Measurements from ENCODE around the gene MCF2L2. TPM values are rescaled to one million over a fixed set of nuclear protein-coding genes. Genes with fewer than 3 reads are reported as not detected.

The MCF2L2 gene
- polyA plus RNA-seq, 1 donor from 2014 or later = 9.3 TPM

DNA sequence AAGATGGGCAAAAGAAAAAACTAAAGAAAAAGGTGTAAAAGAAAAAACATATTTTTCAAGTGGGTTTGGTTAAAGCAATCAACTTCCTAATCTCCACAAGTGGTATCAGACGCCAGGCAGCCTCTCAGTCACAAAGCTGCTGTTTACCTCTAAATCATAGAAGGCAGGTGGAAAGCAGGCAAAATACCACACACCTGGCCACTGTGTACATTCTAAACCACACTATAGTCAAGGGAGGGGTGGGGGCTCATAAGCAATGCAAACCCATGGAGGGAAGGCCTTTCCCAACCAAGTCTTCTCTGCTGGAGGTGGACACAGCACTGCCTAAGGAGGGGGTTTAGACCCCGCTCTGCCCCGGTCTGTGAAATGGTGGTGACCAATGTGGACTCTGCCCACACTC, 50.4 kb downstream of the MCF2L2 start:
- Histone ChIP-seq H3K4me2 (ENCODE audit: low read length) (no peak overlapping the region), H3K27me3 (ENCODE audit: insufficient read depth, low read depth, low read length) (no peaks in the 10 kb centered on the region), H3F3A (ENCODE audit: insufficient read depth, low read length, poor library complexity, severe bottlenecking) (no peaks in the 10 kb centered on the region), H4K20me1 (ENCODE audit: insufficient read depth) (no peaks in the 10 kb centered on the region), H3K36me3 (ENCODE audit: insufficient read depth, low read length) (no peaks in the 10 kb centered on the region), H3K79me2 (replicated peaks; ENCODE audit: insufficient read depth, low read length) (no peaks in the 10 kb centered on the region), H3K9me3 (ENCODE audit: low read length) (no peaks in the 10 kb centered on the region), H3K27ac (ENCODE audit: low read length) (no peak overlapping the region), H3K9ac (ENCODE audit: low read length) (no peak overlapping the region), H3K4me3 (ENCODE audit: low read length) (no peak overlapping the region), H3K9me2 (ENCODE audit: insufficient read depth, low read length) (no peaks in the 10 kb centered on the region), H2AFZ (ENCODE audit: low read depth, low read length) (no peak overlapping the region)
- TF ChIP-seq EZH2 (IDR thresholded peaks at IDR 0.05; ENCODE audit: borderline replicate concordance, insufficient read depth, low read length, poor library complexity, severe bottlenecking) (no peak), SMC3 (conservative IDR thresholded peaks at IDR 0.05; ENCODE audit: poor library complexity) (no peak), RAD21 (conservative IDR thresholded peaks at IDR 0.05) (no peak), EP300 (conservative IDR thresholded peaks at IDR 0.05; ENCODE audit: poor library complexity, severe bottlenecking) (no peak)
- TF ChIP-seq, protein P1, sequence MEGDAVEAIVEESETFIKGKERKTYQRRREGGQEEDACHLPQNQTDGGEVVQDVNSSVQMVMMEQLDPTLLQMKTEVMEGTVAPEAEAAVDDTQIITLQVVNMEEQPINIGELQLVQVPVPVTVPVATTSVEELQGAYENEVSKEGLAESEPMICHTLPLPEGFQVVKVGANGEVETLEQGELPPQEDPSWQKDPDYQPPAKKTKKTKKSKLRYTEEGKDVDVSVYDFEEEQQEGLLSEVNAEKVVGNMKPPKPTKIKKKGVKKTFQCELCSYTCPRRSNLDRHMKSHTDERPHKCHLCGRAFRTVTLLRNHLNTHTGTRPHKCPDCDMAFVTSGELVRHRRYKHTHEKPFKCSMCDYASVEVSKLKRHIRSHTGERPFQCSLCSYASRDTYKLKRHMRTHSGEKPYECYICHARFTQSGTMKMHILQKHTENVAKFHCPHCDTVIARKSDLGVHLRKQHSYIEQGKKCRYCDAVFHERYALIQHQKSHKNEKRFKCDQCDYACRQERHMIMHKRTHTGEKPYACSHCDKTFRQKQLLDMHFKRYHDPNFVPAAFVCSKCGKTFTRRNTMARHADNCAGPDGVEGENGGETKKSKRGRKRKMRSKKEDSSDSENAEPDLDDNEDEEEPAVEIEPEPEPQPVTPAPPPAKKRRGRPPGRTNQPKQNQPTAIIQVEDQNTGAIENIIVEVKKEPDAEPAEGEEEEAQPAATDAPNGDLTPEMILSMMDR (IDR thresholded peaks at IDR 0.05; ENCODE audit: poor library complexity, severe bottlenecking) = no peak
- TF ChIP-seq, protein P2, sequence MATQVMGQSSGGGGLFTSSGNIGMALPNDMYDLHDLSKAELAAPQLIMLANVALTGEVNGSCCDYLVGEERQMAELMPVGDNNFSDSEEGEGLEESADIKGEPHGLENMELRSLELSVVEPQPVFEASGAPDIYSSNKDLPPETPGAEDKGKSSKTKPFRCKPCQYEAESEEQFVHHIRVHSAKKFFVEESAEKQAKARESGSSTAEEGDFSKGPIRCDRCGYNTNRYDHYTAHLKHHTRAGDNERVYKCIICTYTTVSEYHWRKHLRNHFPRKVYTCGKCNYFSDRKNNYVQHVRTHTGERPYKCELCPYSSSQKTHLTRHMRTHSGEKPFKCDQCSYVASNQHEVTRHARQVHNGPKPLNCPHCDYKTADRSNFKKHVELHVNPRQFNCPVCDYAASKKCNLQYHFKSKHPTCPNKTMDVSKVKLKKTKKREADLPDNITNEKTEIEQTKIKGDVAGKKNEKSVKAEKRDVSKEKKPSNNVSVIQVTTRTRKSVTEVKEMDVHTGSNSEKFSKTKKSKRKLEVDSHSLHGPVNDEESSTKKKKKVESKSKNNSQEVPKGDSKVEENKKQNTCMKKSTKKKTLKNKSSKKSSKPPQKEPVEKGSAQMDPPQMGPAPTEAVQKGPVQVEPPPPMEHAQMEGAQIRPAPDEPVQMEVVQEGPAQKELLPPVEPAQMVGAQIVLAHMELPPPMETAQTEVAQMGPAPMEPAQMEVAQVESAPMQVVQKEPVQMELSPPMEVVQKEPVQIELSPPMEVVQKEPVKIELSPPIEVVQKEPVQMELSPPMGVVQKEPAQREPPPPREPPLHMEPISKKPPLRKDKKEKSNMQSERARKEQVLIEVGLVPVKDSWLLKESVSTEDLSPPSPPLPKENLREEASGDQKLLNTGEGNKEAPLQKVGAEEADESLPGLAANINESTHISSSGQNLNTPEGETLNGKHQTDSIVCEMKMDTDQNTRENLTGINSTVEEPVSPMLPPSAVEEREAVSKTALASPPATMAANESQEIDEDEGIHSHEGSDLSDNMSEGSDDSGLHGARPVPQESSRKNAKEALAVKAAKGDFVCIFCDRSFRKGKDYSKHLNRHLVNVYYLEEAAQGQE (IDR thresholded peaks at IDR 0.05; ENCODE audit: borderline replicate concordance) = no peak

DNA sequence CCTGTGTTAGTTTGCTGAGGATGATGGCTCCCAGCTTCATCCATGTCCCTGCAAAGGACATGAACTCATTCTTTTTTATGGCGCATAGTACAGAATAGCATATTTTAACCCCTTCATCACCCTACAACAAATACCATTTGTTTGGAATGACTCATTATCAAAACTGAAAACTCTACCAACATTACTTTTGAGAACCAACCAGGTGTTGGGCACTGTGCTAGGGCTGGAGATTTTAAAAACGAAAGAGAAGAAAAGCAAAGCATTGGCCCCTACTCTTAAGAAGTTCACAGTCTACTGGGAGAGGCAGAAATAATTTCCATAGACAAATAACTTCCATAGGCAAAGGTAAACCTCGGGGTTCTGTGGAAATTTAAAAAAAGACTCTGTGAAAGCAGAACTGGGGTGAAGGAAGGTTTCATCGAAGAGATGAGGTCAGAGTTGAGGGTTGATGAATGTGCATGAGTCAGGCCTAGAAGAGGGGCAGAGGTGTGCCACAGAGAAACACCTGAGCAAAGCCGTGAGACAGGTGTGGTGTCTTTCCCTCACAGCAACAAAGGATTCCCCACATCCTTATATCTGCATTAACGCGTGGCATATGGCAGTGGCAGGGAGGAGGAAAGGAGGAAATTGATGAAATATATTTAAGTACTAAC, 51.0 kb downstream of the MCF2L2 start:
- Histone ChIP-seq H3K27ac (ENCODE audit: low read length) (no peak overlapping the region), H3K9me2 (ENCODE audit: insufficient read depth, low read length) (no peaks in the 10 kb centered on the region), H3K9me3 (ENCODE audit: low read length) (no peaks in the 10 kb centered on the region), H3K9ac (ENCODE audit: low read length) (no peak overlapping the region), H3K27me3 (ENCODE audit: insufficient read depth, low read depth, low read length) (no peaks in the 10 kb centered on the region), H3K4me3 (ENCODE audit: low read length) (no peak overlapping the region), H2AFZ (ENCODE audit: low read depth, low read length) (no peak overlapping the region), H3K36me3 (ENCODE audit: insufficient read depth, low read length) (no peaks in the 10 kb centered on the region), H3K79me2 (replicated peaks; ENCODE audit: insufficient read depth, low read length) (no peaks in the 10 kb centered on the region), H3K4me2 (ENCODE audit: low read length) (no peak overlapping the region), H4K20me1 (ENCODE audit: insufficient read depth) (no peaks in the 10 kb centered on the region), H3F3A (ENCODE audit: insufficient read depth, low read length, poor library complexity, severe bottlenecking) (no peaks in the 10 kb centered on the region)
- TF ChIP-seq TAF1 (IDR thresholded peaks at IDR 0.05; ENCODE audit: low read depth) = no peak

DNA sequence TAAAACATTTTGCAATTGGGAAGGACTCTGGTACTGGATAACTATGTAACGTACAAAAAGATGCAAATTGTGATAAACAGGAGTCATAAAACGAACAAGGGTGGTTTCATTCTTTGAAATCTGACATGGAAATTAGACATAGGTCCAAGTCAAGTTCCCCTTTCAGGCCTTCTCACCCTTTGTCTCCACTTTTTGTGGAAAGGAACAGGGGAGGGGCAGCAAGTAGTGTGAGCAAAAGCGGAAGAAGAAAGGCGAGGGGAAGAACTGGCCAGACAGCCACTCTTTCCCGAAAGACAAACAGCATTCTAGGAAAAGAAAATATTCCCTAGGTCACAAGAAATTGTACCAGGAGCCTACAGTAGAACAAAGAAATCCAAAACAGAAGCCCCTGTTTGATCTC, 52.6 kb downstream of the MCF2L2 start:
- TF ChIP-seq, protein P1 (IDR thresholded peaks at IDR 0.05; ENCODE audit: poor library complexity, severe bottlenecking) = no peak
- TF ChIP-seq TAF1 (IDR thresholded peaks at IDR 0.05; ENCODE audit: low read depth) (no peak), SMC3 (conservative IDR thresholded peaks at IDR 0.05; ENCODE audit: poor library complexity) (no peak), RAD21 (conservative IDR thresholded peaks at IDR 0.05) (no peak), EZH2 (IDR thresholded peaks at IDR 0.05; ENCODE audit: borderline replicate concordance, insufficient read depth, low read length, poor library complexity, severe bottlenecking) (no peak), MXI1 (conservative IDR thresholded peaks at IDR 0.05; ENCODE audit: poor library complexity, severe bottlenecking) (no peak), POLR2AphosphoS5 (IDR thresholded peaks at IDR 0.05) (no peak), EP300 (conservative IDR thresholded peaks at IDR 0.05; ENCODE audit: poor library complexity, severe bottlenecking) (no peak)
- TF ChIP-seq, protein P2 (IDR thresholded peaks at IDR 0.05; ENCODE audit: borderline replicate concordance) = no peak
- Histone ChIP-seq H3K27ac (ENCODE audit: low read length) (no peak overlapping the region), H3F3A (ENCODE audit: insufficient read depth, low read length, poor library complexity, severe bottlenecking) (no peaks in the 10 kb centered on the region), H3K4me2 (ENCODE audit: low read length) (no peak overlapping the region), H3K36me3 (ENCODE audit: insufficient read depth, low read length) (no peaks in the 10 kb centered on the region), H4K20me1 (ENCODE audit: insufficient read depth) (no peaks in the 10 kb centered on the region), H2AFZ (ENCODE audit: low read depth, low read length) (no peak overlapping the region), H3K27me3 (ENCODE audit: insufficient read depth, low read depth, low read length) (no peaks in the 10 kb centered on the region), H3K9me2 (ENCODE audit: insufficient read depth, low read length) (no peaks in the 10 kb centered on the region), H3K9ac (ENCODE audit: low read length) (no peak overlapping the region), H3K79me2 (replicated peaks; ENCODE audit: insufficient read depth, low read length) (no peaks in the 10 kb centered on the region), H3K4me3 (ENCODE audit: low read length) (no peak overlapping the region), H3K9me3 (ENCODE audit: low read length) (no peaks in the 10 kb centered on the region)
